Smooth muscle cell (in vitro differentiated cells): ENCODE data around the gene TSPEAR. TPM values are rescaled to one million over a fixed set of nuclear protein-coding genes. Genes with fewer than 3 reads are reported as not detected.

Experiments used
- DNase-seq: peaks from one replicate; lab custom pipeline; 2025; ENCODE audit not compliant: unreplicated experiment; lab: John Stamatoyannopoulos, UW
- H2AFZ ChIP-seq: fragments of 200-600 bp; sonication (generic); 2 replicates; pipeline ENCODE4 v1.6.0; 2016; ENCODE audit warnings: antibody characterized with exemption, low read depth, mild to moderate bottlenecking
- H3F3A ChIP-seq: fragments of 200-600 bp; sonication (generic); 2 replicates; pipeline ENCODE4 v1.6.0; 2017; ENCODE audit warnings: antibody characterized with exemption, low read depth
- H3K27ac ChIP-seq: fragments of 200-600 bp; sonication (generic); 2 replicates; pipeline ENCODE4 v1.5.1; 2016; ENCODE audit warnings: low read depth, mild to moderate bottlenecking
- H3K27me3 ChIP-seq: fragments of 200-600 bp; sonication (generic); 2 replicates; pipeline ENCODE4 v1.6.1; 2016; ENCODE audit warnings: low read depth, mild to moderate bottlenecking
- H3K36me3 ChIP-seq: fragments of 200-600 bp; sonication (generic); 2 replicates; pipeline ENCODE4 v1.5.1; 2016; ENCODE audit warnings: low read depth
- H3K4me1 ChIP-seq: fragments of 200-600 bp; sonication (generic); 2 replicates; pipeline ENCODE4 v1.5.1; 2016; ENCODE audit warnings: low read depth
- H3K4me2 ChIP-seq: fragments of 200-600 bp; sonication (generic); 2 replicates; pipeline ENCODE4 v1.6.0; 2016; ENCODE audit warnings: mild to moderate bottlenecking
- H3K4me3 ChIP-seq: fragments of 200-600 bp; sonication (generic); 2 replicates; pipeline ENCODE4 v1.5.1; 2016; ENCODE audit warnings: mild to moderate bottlenecking
- H3K79me2 ChIP-seq: fragments of 200-600 bp; sonication (generic); 2 replicates; pipeline ENCODE4 v1.6.0; 2016; ENCODE audit warnings: low read depth, mild to moderate bottlenecking
- H3K9ac ChIP-seq: fragments of 200-600 bp; sonication (generic); 2 replicates; pipeline ENCODE4 v1.6.0; 2016; ENCODE audit warnings: low read depth
- H3K9me3 ChIP-seq: fragments of 200-600 bp; sonication (generic); replicated peaks from 2 replicates; pipeline ENCODE4 v1.5.1; 2016; ENCODE audit warnings: low read depth
- H4K20me1 ChIP-seq: fragments of 200-600 bp; sonication (generic); 2 replicates; pipeline ENCODE4 v1.6.0; 2016; ENCODE audit warnings: low read depth
- WGBS: methylation state at CpG from one replicate; pipeline ENCODE4 v1.1.7; 2016; ENCODE audit warnings: low lambda C conversion rate; 5-methylcytosine and 5-hydroxymethylcytosine counted together
- polyA plus RNA-seq: library from polyadenylated mRNA; unstranded; fragments of >200 nt; fragmentation: Nextera tagmentation; extraction: Ambion mirVana; gene quantifications from 2 replicates; pipeline ENCODE4 v1.2.1, GENCODE V29; 2016
- total RNA-seq: library from RNA; depleted of rRNA; stranded (reverse); fragments of >200 nt; gene quantifications from 2 replicates; pipeline ENCODE4 v1.2.3, GENCODE V29; 2014
- TF ChIP-seq, protein P1 (sequence below): fragments of 200-600 bp; sonication (generic); IDR thresholded peaks from 2 replicates; pipeline ENCODE4 v1.5.1; 2017; ENCODE audit warnings: borderline replicate concordance, mild to moderate bottlenecking, antibody characterized with exemption; ENCODE audit not compliant: insufficient read depth, poor library complexity, severe bottlenecking

TSPEAR gene
- total and polyA plus RNA-seq, 2 experiments from 2014 or later = 0.71 TPM; not detected in 1

DNA sequence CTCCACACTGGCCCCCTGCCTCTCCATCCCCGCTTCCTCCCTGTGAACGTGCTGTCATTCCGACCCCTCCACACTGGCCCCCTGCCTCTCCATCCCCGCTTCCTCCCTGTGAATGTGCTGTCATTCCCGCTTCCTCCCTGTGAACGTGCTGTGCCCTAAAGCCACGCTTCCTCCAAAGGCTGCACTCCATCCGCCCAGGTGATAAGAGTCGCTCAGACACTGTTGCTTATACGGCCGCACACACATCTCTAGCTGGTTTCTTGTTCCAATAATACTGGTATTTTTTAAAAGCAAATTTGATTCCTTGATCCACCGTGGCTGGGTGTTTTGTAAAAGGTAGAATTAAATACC lies 39.3 kb upstream of the TSPEAR start:
- Histone ChIP-seq H3K27me3 (peaks cover 10% of the 10 kb centered on the region), H3K27ac (no peak overlapping the region), H3F3A (no peaks in the 10 kb centered on the region), H3K36me3 (no peaks in the 10 kb centered on the region), H2AFZ (no peak overlapping the region), H3K4me1 (peaks cover 7% of the 10 kb centered on the region), H3K9me3 (no peaks in the 10 kb centered on the region), H4K20me1 (no peaks in the 10 kb centered on the region), H3K4me2 (no peak overlapping the region), H3K9ac (no peak overlapping the region), H3K4me3 (no peak overlapping the region), H3K79me2 (no peaks in the 10 kb centered on the region)
- 78% methylated on average over 12 of the region's 12 CpGs for WGBS
- no peak for DNase-seq
- TF ChIP-seq, protein P1, sequence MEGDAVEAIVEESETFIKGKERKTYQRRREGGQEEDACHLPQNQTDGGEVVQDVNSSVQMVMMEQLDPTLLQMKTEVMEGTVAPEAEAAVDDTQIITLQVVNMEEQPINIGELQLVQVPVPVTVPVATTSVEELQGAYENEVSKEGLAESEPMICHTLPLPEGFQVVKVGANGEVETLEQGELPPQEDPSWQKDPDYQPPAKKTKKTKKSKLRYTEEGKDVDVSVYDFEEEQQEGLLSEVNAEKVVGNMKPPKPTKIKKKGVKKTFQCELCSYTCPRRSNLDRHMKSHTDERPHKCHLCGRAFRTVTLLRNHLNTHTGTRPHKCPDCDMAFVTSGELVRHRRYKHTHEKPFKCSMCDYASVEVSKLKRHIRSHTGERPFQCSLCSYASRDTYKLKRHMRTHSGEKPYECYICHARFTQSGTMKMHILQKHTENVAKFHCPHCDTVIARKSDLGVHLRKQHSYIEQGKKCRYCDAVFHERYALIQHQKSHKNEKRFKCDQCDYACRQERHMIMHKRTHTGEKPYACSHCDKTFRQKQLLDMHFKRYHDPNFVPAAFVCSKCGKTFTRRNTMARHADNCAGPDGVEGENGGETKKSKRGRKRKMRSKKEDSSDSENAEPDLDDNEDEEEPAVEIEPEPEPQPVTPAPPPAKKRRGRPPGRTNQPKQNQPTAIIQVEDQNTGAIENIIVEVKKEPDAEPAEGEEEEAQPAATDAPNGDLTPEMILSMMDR = no peak

DNA sequence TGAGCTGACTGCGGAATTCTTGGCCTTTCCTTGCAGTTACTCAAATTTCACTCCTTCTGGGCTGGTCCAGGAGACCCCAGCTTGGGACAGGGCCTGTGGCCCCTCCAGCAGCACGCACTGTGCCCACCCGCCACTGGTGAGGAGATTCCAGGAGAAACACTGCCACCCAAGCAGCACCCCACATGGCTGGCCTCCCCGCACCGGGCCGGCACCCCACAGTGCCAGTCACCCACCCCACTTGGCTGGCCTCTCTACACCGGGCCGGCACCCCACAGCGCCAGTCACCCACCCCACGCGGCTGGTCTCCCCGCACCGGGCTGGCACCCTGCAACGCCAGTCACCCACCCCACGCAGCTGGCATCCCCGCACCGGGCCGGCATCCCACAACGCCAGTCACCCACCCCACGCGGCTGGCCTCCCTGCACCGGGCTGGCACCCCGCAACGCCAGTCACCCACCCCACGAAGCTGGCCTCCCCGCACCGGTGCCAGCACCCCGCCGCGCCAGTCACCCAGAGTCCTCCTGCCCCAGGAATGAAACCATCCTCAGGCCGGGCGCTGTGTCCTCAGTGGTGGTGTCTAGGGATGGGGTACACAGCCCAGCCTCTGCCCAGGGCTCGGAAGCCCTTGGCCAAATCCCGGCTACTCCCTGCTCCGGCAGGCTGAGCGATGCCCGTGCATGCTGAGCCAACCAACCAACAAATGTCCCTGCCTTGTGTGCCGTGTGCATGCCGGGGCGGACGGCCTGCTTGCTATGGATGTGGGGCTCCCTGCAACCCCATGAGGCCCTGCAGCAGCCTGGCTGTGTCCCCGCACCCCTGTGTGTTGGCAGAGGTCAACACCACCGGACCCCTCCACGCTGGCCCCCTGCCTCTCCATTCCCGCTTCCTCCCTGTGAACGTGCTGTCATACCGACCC lies 38.6 kb upstream of the TSPEAR start:
- TF ChIP-seq, protein P1 = no peak
- H3K4me1 ChIP-seq = peaks cover 7% of the 10 kb centered on the region
- H3K4me2 ChIP-seq = no peak overlapping the region
- H3K36me3 ChIP-seq = no peaks in the 10 kb centered on the region
- no peak overlapping the region for H3K27ac ChIP-seq
- H3K27me3 ChIP-seq = peaks cover 10% of the 10 kb centered on the region
- 95% methylated on average over 32 of the region's 47 CpGs for WGBS
- H3K79me2 ChIP-seq = no peaks in the 10 kb centered on the region
- no peak overlapping the region for H3K9ac ChIP-seq
- no peaks in the 10 kb centered on the region for H3F3A ChIP-seq
- H3K4me3 ChIP-seq = no peak overlapping the region
- H3K9me3 ChIP-seq = no peaks in the 10 kb centered on the region
- H4K20me1 ChIP-seq = no peaks in the 10 kb centered on the region
- no peak overlapping the region for H2AFZ ChIP-seq
- no peak for DNase-seq

DNA sequence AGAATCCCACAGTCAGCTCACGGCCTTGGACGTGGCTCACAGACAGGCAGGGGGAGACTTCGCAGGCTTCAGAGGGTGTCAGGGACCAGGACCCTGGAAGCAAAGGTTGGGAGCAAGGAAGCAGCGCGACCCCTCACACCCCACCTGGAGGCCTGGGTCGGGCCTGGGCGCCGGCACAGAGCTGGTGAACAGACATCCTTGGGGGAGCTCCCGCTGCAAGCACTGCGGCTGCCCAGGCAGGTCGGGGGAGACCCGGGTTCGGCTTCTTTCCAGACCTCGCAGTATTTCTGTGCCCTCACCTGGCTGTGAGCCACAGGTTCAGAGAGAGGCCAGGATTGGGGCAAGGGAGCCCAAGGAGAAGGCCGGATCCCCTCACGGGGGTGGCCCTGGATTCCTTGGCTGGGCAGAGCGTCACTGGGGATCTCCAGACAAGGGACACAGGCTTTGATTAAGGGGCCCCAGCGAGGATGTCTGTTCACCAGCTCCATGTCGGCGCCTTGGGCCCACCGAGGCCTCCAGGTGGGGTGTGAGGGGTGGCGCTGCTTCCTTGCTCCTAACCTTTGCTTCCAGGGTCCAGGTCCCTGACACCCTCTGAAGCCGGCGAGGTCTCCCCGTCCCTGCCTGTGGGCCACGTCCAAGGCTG lies 37.9 kb upstream of the TSPEAR start:
- no peaks in the 10 kb centered on the region for H3K36me3 ChIP-seq
- H3K4me1 ChIP-seq = peaks cover 7% of the 10 kb centered on the region
- H3K4me2 ChIP-seq = no peak overlapping the region
- no peaks in the 10 kb centered on the region for H4K20me1 ChIP-seq
- no peaks in the 10 kb centered on the region for H3K9me3 ChIP-seq
- 62% methylated on average over 26 of the region's 26 CpGs for WGBS
- H3K9ac ChIP-seq = no peak overlapping the region
- no peaks in the 10 kb centered on the region for H3K79me2 ChIP-seq
- no peaks in the 10 kb centered on the region for H3F3A ChIP-seq
- no peak overlapping the region for H2AFZ ChIP-seq
- TF ChIP-seq, protein P1 = no peak
- H3K4me3 ChIP-seq = no peak overlapping the region
- DNase-seq = no peak
- peaks cover 10% of the 10 kb centered on the region for H3K27me3 ChIP-seq
- no peak overlapping the region for H3K27ac ChIP-seq

DNA sequence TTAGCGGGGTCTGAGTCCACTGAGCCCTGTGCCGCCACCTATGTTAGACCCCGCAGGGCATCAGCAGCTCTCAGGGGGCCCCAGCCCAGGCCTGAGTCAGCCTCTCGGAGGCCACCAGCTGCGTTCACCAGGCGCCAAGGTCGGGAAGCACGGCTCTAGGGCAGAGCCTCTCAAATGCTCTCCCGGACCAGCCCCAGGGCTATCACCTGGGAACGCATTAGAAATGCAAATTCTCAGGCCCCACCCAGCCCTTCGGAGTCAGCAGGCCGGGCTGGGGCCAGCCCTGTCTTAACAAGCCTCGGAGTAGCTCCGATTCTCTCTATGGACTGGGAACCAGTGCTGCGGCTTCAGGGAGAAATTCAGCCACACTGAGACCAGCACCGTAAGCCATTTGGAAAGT lies 37.2 kb upstream of the TSPEAR start:
- Histone ChIP-seq H3F3A (no peaks in the 10 kb centered on the region), H3K9ac (no peak overlapping the region), H3K4me3 (no peak overlapping the region), H4K20me1 (no peaks in the 10 kb centered on the region), H3K4me2 (peak overlapping the region; percentile 32), H3K27ac (no peak overlapping the region), H3K9me3 (no peaks in the 10 kb centered on the region), H3K4me1 (peaks cover 7% of the 10 kb centered on the region), H2AFZ (no peak overlapping the region), H3K27me3 (peaks cover 10% of the 10 kb centered on the region), H3K36me3 (no peaks in the 10 kb centered on the region), H3K79me2 (no peaks in the 10 kb centered on the region)
- DNase-seq = no peak
- WGBS = 20% methylated on average over 16 of the region's 16 CpGs
- TF ChIP-seq, protein P1 = no peak
